ENCODE results near the gene FRMD5.

DNA sequence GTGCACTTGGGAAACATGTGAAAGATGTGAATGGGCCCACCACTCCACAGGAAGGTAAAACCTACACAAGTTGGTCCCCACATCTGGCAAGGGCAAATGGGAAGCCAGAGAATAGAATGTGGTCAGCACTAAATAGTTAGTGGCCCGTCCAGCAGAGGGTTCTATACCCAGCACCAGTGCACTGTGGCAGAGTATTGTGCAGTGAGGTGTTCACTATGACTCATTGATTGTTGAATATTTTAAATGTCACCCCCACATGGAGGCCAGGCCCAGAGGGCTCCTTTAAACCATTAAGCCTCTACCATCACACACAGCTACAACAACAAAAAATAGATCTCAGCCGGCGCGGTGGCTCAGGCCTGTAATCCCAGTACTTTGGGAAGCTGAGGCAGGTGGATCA, 11.7 kb downstream of the FRMD5 start:
- TF ChIP-seq, protein P1, sequence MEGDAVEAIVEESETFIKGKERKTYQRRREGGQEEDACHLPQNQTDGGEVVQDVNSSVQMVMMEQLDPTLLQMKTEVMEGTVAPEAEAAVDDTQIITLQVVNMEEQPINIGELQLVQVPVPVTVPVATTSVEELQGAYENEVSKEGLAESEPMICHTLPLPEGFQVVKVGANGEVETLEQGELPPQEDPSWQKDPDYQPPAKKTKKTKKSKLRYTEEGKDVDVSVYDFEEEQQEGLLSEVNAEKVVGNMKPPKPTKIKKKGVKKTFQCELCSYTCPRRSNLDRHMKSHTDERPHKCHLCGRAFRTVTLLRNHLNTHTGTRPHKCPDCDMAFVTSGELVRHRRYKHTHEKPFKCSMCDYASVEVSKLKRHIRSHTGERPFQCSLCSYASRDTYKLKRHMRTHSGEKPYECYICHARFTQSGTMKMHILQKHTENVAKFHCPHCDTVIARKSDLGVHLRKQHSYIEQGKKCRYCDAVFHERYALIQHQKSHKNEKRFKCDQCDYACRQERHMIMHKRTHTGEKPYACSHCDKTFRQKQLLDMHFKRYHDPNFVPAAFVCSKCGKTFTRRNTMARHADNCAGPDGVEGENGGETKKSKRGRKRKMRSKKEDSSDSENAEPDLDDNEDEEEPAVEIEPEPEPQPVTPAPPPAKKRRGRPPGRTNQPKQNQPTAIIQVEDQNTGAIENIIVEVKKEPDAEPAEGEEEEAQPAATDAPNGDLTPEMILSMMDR (IDR thresholded peaks at IDR 0.05; ENCODE audit: low read length) = no peak
- no peak for TF ChIP-seq EZH2 (optimal IDR thresholded peaks at IDR 0.05; ENCODE audit: low read depth, low read length)

All from MM.1S (cell line).